ENCODE measurements around the gene STPG1.
"Not testable (repeated sequence)": the region's sequence is repeated elsewhere in the genome, so short reads cannot be mapped to it uniquely, and the experiment has no call there.

The STPG1 gene, protein sequence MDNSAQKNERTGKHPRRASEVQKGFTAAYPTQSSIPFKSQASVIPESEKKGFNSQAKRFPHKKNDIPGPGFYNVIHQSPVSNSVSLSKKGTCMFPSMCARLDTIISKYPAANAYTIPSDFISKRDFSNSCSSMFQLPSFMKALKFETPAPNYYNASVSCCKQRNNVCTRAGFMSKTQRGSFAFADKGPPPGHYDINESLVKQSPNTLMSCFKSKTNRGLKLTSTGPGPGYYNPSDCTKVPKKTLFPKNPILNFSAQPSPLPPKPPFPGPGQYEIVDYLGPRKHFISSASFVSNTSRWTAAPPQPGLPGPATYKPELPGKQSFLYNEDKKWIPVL

DNA sequence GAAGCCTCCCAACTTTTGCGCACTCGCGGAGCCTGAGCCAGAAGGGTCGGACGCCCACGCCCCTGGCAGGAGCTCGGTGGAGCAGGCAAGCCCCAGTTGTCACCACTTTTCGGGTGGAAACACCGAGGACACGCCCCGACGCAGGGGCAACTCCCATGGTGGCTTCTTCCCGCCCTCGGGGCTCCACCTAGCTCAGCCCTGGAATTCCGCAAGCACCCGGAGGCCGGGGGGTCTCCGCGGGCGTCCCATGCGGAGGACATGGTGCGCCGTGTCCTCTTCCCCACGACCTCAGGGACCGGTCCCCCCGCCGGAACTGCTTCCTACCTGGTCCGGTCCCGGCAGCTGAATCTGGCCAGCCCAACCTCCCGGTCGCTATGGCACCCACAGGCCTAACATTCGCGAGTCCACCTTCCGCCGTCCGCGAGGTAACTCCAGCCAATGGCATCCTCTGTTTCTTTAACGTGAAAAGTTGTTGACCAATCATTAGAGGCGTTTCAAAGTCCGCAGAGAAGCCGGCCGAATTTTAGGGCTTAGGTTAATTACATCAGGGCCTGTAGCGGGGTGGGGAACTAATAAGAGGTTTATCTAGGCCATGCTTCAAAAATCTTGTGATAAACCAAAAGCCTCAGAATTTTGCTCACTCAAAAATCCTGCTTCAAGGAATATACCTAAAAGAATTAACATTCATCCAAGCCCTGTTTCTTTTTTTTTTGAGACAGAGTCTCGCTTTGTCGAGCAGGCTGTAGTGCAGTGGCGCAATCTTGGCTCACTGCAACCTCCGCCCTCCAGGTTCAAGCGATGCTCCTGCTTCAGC is at the start of gene STPG1:
TSS of gene STPG1 (minus strand) at position 433 of the 814 bp plus-strand sequence. CDS start 12,394 bp downstream, outside the sequence.
- peak; percentile 74 for DNase-seq

DNA sequence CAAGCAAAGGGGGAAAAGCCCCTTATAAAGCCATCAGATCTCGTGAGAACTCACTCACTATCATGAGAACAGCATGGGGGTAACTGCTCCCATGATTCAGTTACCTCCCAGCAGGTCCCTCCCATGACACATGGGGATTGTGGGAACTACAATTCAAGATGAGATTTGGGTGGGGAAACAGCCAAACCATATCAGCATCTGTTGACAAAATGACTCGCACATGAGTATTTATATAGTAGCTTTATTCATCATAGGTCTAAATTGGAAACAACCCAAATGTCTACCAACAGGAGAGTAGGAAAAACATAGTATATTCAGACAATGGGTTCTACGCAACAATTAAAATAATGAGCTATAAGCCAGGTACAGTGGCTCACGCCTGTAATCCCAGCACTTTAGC is 48.5 kb upstream of the STPG1 start:
- not testable (repeated sequence) for DNase-seq

DNA sequence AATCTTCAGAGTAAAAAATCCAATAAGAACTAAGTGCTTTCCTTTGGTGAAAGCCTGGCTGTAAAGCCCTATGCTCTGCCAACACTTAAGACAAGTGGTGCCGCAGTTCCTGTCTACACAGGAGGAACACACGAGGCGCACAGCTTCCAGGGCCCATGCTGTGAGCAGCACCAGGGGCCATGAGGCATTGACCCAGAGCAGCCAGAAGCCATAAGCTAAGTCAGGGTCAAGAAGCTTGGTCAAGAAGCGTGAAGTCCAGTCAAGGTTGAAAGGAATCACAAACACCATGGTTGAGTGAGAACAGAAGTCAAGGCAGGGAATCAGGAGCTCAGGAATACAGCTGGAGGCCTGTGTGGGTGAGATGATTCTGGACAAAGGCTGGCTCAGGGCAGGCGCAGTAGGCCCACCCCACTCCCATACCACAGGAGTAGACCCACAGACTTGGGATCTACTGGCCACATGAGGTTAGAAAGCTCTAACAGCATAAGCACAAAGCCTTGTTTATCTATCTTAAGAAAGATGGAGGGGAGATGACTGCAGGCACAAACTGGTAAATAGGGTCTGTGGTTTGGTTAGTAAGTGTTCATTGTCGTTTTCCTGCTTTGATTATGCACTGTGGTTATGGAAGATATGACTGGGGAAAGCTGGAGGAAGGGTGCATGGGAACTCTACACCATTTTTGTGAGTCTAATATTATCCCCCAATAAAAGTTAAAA is 46.1 kb upstream of the STPG1 start:
- no peak for DNase-seq

DNA sequence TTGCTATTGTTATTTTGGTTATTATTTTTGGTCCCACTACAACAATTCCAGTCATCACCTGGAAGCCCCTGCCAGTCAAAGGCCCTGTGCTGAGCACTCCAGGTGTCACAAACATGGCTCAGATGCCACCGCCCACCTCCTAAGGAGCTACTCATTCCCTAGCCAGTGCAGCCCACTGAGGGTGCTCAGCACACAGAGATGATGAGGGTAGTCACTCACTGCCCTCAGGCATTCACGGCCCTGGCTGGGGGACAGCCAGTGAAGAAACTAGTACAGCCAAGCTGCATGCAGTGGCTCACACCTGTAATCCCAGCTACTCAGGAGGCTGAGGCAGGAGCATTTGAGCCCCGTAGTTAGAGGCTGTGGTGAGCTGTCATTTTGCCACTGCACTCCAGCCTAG is 44.3 kb upstream of the STPG1 start:
- no peak for DNase-seq

DNA sequence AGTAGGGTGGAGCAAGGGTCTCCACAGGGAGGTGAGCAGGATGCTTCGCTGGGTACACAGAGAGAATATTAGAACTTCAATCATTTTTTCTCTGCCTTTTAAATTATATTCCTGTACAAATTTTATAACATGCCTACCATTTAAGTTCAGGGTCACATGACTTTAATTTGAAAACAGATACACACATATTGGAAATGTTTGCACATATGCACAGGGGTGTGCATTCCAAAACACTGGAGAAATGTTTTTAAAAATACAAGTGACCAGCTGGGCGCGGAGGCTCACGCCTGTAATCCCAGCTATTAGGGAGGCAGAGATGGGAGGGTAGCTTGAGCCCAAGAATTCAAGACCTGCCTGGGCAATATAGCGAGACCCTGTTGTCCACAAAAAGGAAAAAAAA is 41.7 kb upstream of the STPG1 start:
- DNase-seq, result no peak

DNA sequence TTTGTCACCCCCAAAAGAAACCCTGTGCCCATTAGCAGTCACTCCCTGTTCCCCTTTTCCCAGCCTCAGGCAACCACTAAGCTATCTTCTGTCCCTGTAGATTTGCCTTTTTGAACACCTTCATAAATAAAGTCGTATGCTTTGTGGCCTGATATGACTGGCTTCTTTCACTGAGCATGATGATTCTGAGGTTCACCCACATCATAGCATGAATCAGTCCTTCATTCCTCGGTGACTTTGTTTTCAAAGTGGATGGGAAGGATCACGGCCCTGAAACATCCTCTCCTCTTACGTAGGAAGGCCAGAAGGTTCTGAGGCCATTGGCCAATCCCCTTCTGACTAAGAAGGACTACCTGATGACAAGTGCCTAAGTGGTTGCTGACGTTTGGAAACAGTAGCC is 41.1 kb upstream of the STPG1 start:
- DNase-seq, result no peak

DNA sequence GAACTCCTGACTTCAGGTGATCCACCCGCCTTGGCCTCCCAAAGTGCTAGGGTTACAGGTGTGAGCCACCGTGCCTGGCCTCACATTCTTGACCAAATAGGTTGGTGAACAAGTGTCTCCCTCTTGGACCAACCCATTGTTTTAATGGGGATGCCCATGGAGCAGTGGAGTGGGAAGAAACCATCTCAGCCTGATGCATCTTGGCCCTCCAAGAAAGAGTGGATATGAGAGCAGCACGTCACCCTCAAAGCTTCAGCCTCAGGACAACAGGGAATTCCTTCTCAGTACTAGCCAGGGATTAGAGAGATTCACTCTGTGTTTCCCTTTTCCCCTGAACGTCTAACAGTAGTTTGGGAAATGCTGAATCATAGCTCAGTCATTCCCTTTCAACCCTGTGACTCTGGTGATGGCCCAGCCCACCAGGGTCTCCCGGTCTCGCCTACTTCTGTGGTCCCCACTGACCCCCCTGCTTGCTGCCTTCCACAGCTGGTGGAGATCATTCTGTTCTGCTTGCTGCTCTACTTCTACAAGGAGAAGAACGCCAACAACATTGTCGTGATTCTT is 39.4 kb upstream of the STPG1 start:
- DNase-seq, result no peak

DNA sequence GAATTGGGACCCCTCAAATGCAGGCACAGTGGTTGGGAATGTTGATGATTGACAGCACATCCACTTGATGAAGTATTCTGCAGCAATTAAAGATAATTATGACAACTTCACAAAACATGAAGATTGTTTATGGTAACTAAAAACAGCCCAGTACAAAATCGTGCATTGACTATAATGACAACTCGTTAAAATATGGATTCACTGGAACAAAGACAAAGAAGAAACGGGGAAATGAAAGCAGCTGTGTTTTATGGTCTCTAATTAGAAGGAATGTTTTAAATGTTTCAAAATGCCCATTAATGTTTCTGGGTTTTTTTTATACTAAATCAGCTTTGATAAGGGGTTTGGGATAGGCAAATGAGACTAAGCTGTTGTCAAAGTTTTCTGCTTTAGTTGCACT is 38.2 kb upstream of the STPG1 start:
- DNase-seq, result no peak

DNA sequence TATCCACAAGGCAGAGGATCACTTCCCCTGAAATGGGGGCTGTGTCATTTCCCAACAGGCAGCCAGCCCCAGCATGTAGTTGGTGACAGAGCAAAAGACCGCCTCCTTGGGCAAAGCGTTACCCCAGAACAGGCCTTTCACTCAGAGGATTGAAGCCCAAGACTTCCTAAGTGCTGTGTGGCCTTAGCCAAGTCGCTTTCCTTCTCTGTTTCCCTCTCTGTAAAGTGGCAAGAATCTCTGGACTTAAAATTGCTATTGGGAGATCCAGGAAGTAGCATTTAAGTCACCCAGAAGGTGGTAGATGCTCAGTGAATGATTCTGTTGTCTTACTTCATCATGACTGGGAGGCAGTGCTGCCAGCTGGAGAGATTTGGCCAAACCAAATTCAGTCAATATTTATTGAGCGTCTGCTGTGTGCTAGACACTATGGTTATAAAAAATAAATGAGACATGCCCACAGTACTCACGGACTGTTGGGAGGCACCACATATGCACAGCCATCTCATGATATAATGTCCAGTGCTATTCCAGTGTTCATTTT is 37.3 kb upstream of the STPG1 start:
- no peak for DNase-seq

DNA sequence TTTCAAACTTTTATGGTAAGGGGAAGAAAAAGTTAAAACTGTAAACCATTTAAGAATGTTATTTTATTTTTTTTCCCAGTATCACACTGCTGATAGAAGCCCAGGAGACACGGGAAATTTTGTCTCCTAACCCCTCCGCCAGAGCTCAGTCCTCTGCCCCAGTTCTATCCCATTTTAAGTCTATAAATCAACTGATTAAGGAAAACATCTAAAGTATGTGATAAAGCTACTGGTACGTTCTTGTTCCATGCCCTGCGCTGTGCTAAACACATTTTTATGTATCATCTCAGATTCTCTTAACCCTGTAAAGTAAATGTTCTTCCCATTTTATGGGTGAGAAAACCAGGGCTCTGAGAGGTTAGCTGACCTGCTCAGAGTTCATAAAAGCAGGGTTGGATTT is 36.7 kb upstream of the STPG1 start:
- no peak for DNase-seq

DNA sequence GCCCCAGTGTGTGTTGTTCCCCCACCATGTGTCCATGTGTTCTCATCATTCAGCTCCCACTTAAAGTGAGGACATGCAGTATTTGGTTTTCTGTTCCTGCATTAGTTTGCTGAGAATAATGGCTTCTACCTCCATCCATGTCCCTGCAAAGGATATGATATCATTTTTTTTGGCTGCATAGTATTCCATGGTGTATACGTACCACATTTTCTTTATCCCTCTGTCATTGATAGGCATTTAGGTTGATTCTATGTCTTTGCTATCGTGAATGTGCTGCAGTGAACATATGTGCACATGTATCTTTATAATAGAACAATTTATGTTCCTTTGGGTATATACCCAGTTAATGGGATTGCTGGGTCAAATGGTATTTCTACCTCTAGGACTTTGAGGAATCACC is 32.9 kb upstream of the STPG1 start:
- not testable (repeated sequence) for DNase-seq

DNA sequence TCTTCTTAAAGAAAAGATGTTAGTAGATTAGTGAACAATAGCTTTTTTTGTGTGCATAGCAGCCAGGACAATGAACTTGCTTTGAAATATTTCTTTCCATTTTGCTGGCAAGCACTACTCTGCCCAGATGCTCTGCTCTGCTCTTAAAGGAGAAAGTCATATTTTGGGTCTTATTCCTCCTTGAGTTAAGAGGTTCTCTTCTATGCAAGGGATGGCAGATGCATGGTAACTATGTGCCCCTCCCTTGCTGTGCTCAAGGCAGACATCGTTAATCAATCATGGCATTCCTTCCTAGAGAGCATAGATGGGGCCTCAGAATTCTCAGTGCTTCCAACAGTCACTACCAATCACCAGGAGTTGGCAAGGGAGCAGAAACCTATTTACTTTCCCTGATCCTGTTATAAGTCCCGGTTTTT is 29.7 kb upstream of the STPG1 start:
- DNase-seq, result no peak

DNA sequence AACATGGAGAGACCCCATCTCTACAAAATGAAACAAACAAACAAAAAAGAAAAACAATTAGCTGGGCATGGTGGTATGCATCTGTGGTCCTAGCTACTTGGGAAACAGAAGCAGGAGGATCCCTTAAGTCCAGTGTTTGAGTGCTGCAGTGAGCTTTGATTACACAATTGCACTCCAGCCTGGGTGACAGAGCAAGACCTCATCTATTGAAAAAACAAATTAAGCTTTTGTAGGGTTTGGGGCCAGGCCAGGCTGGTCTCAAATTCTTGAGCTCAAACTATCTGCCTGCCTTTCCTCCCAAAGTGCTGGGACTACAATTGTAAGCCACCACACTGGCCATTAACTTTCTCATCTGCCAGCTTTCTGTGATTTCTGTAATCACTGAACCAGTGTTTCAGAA is 29.2 kb upstream of the STPG1 start:
- no peak for DNase-seq

DNA sequence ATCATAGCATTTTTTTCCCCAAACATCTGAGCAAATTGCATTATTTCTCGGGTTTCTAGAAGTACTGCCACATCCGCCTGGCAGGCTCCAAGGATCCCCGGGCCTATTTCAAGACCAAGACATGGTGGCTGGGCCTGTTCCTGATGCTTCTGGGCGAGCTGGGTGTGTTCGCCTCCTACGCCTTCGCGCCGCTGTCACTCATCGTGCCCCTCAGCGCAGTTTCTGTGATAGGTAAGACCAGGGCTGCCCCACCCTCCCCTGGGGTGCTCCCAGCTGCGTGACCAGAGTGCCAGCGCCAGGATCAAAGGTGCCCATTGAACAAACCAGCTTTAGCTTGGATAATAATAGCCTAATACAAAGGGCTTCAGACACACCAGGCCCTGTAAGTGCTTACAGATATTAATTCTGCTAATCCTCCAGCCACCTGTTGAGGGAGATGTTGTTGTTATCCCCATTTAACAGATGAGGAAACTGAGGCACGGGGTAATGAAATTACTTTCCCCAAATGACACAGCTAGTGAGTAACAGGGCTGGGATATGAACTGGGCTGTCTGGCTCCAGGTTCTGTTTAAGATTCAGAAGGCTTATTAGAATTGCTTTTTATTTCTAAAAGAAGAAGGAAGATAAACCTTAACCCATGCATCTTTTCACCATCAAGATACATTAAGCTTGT is 28.6 kb upstream of the STPG1 start:
- DNase-seq, result no peak

DNA sequence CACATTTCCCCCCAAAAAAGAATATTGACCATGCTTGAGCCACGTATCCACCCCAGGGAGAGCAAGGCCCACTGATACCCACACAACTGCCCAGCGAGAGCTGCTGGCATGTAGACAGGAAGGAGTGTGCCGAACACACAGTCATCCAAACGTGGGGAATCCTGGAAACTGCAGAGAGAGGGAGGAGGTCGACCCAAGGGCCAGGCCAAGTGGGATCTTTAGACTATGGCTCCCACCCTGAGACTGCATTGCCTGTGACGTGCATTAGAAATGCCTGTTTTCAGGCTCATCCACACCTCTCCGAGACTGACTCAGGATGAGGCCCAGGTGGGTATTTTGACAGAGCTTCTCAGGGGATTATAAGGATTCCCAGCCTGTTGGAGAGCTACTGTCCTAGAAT is 27.9 kb upstream of the STPG1 start:
- no peak for DNase-seq

DNA sequence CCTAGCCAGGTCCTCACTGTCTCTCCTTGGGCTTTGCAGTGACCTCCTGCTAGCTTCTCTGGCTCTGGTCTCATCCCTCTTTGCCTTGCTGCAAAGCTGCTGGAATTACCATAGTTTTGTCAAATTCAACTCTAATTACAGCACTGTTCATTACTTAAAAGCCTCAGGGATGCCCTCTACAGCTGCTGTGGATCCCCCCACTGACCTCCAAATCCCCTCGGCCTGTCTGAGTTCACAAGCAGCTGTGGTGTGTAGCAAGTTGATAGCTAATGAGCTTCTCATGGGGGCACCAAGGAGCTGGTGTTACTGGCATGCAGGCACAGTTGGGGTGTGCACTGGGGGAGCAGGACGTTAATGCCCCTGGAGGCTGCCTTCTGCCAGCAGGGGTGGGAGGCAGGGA is 26.9 kb upstream of the STPG1 start:
- no peak for DNase-seq

DNA sequence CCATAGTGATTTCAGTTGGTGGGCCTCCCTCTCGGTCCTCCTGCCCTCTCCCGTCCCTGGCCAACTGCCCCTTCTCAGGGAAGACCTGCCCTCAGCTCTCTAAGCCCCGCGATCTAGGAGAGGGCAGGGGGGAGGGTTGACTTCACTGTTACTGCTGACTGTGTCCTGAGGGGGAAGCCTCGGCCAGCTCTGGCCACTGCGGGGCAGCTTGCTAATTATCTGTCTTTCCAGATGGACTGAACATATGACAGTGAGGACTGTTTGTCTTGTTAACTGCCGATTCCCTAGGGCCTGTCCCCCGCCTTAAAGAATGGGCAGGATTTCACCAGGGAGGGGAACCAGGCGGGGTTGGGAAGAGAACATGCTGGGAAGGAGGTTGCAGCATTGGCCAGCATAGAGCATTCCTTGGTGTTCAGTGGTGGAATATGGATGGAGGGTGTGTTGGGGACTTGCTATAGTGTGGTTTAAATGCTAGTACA is 24.9 kb upstream of the STPG1 start:
- DNase-seq, result no peak

DNA sequence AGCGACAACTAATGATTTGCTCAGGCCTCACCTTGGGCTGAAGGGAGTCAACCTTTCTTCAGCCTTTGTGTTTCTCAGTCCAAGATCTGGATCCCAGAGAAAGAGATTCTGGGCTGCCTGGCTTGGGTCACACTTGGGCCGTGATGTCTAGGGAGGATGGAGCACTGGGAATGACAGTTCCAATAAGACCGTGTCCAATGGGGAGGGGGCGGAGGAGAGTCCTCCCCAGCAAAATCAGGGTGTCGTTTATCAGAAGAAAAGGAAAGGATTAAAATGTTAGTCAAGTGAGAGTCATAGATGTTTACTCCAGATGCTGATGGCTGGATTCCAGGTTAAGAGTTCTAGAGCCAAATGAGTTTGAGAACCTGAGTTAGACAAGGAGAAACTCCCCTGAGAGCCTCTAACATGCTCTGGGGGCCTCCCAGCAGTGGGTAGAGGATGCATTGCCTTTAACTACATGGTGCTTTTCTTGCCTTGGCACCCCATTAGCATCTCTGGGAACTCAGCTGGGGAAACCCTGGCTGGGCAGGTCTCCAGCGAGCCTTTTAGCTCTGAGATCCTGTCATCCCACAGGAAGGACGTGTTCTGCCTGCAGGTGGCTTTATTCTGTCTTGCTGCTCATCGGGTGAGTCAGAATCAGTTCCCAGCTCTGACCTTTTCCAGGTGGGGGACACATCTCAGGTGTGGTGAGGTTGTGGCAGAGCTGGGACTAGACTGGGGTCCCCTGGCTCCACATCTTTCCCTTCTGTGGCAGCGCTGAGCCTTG is 24.2 kb upstream of the STPG1 start:
- DNase-seq, result no peak

DNA sequence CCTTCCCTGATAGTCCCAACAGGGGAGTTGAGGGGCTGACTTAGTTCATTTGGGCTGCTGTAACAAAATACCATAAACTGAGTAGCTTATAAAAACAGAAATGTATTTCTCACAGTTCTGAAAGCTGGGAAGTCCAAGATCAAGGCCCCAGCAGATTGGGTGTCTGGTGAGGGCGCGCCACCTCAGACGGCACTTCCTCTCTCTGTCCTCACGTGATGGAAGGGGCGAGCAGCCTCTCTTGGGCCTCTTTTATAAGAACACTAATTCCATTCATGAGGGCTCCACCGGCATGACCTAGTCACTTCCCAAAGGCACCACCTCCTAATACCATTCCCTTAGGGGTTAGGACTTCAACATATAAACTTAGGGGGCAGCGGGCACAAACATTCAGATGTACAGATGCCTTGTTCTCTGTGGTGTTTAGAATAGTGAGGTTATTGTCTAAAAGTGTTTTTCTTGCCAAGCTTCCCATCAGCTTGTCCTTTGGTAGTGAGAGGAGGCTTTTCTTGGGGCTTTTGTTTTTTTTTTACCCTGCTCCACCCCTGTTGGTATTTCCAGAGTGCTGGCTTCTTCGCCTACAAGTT is 22.3 kb upstream of the STPG1 start:
- peak; percentile 33 for DNase-seq

DNA sequence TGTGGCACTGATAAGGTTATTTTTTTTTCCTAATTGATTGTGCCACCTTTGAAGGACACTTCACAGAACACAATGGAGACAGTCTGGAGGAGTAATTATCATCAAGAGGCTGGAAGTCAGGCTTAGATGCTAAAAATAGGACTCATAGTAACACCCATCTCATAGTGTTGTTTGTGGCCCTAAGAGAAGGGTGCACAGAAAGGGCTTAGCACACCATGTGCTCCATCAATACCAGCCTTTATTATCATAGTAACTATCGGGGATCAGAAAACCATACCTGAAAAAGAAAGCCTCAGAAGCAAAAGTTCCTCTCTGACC is 13.9 kb upstream of the STPG1 start:
- no peak for DNase-seq
